GM18511 (cell line): ENCODE results near the gene ZNF507.
"Not testable (repeated sequence)": the region's sequence is repeated elsewhere in the genome, so short reads cannot be mapped to it uniquely, and the experiment has no call there.

Experiments used
- ATAC-seq: cut with Tn5 transposase; IDR thresholded peaks from one replicate; pipeline ENCODE4 v1.9.1; 2021; ENCODE audit warnings: mild to moderate bottlenecking, moderate library complexity; ENCODE audit not compliant: unreplicated experiment

ZNF507 gene

DNA sequence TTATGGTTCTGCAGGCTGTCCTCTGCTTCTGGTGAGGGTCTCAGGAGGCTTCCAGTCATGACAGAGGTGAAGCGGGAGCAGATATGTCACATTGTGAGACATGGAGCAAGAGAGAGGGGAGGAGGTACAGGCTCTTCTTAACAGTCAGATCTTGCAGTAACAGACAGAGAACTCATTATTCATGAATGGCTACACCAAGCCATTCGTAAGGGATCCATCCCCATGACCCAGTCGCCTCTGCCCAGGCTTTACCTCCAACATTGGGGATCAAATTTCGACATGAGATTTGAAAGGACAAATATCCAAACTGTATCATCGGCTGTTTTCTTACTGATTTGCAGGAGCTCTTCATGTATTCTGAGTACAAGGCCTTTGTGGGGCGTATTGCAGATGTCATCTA is 21.7 kb downstream of the ZNF507 start:
- ATAC-seq: no peak

DNA sequence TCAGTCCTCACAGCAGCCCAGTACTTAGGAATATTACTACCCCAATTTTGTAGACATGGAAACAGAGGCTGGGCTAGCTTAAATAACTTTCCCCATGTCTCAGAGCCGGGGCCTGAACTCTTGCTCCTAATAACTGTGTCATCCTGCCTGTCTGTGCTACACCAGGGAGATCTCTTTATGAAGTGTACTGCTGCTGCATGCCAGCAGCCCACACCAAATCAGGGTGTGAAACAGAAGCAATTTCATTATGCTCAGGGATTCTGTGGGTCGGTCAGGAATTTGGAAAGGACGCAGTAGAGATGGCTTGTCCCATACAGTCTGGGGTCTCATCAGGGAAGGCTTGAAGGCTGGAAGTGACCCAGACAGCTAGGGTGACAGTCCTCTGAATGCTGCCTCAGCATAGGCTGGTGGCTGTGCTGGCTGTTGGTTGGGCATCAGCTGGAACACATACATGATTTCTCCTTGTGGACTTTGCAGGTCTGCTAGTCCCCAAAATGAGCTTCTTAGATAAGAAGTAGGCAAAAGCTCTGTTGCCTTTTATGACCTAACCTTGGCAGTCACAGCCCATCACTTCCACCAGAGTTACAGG is 22.6 kb downstream of the ZNF507 start:
- no peak for ATAC-seq

DNA sequence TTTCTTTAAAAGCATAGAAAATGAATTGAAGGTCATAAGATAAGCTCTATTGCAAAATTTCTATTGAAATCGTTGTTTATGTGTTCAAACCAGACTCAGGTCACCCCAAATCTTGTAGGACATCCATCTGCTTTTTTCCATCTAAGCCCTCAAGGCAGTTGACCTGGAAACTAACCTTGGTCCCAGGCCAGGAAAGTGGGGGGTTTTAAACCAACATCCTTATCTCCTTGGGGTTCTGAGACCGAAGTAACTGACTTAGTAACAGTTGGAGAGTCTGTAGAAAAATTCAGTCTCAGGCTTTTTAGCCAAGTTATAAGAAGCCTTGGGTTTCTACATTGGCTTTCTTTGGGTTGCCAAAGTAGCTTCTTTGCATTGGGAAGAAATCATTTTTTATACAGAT is 23.4 kb downstream of the ZNF507 start:
- no peak for ATAC-seq

DNA sequence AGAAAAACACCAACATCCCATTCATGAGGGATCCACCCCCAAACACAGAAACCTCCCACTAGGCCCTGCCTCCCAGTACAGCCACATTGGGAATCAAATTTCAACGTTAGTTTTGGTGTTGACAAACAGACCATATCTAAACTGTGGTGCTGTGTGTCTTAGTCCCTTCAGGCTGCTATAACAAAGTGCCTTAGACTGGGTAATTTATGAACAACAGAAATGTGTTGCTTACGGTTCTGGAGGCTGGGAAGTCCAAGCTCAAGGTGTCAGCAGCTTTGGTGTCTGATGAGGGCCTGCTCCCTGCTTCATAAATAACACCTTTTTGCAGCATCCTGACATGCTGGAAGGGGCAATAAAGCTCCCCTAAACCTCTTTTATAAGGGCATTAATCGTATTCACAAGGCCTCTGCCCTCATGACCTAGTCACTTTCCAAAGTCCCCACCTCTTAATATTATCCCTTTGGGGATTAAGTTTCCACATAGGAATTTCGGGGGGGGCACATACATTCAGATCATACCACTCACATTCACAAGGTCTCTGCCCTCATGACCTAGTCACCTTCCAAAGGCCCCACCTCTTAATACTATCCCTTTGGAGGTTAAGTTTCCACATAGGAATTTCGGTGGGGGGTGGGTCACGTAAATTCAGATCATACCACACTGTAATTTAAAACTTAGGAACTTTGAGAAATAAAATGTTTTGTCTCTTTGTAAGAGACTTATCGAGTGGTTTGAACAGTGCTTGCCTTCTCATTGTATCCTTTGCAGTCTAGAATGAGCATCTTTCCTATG is 27.5 kb downstream of the ZNF507 start:
- ATAC-seq: no peak

DNA sequence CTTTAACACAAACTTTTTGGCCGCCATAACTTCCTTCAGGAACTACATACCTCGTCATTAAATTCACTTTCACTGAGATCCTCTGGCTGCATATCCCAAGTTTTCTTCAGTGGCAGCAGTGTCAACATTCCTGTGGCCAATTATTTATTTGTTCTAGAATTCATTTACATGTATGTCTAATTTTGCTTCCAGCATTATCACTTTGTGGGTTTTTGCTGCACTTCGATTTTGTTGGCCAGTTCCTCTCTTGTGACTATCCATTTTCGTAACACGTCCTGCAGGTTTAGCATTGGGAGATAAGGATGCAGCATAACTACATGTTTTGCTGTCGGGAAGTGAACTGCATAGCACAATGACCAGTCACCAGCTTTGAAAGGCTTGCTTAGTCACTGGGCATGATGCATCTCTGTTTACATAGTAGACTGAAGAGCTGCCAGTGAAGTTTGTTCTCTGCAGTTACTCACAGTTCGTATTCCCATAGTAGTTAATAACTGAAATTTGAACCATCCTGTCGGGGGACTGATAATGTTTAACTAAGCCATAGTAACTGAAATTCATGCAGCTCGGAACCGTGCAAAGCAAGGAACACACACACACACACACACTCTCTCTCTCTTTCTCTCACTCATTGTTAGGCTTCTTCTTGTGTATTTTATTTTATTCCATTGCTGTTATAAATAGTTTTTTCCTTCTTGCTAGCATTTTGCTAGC is 28.3 kb downstream of the ZNF507 start:
- ATAC-seq: no peak

DNA sequence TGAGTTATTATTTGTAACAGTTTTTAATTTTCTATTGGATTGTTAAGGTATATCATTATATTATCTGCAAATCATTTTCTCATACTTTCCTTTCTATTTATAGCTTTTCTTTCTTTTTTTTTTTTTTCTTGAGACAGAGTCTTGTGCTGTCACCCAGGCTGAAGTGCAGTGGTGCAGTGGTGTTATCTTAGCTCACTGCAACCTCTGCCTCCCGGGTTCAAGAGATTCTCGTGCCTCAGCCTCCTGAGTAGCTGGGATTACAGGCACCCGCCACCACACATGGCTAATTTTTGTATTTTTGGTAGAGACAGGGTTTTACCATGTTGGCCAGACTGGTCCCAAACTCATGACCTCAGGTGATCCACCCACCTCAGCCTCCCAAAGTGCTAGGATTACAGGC is 29.0 kb downstream of the ZNF507 start:
- ATAC-seq: not testable (repeated sequence)

DNA sequence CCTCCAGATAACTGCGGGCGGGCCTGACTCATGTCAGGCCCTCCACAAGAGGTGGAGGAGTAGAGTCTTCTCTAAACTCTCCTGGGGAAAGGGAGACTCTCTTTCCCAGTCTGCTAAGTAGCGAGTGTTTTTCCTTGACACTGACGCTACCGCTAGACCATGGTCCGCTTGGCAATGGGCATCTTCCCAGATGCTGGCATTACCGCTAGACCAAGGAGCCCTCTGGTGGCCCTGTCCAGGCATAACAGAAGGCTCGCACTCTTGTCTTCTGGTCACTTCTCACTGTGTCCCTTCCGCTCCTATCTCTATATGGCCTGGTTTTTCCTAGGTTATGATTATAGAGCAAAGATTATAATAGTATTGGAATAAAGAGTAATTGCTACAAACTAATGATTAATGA is 31.7 kb downstream of the ZNF507 start:
- ATAC-seq: not testable (repeated sequence)

DNA sequence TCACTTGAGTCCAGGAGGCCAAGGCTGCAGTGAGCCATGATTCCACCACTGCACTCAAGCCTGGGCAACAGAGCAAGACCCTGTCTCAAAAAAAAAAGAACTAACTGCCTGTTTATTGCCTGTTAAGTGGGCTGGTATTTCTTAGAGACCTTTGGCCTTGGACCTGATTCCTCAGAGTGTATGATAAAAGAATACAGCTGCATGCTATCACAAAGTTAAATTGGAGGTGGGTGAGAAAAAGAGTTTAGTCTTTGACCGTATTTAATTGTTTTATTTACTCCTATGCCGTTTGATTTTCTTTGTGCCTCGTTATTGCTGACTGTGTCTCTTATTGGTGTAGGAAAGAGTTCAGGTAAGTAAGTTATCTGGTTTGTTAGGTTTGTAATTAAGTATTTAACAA is 34.9 kb downstream of the ZNF507 start:
- ATAC-seq: no peak

DNA sequence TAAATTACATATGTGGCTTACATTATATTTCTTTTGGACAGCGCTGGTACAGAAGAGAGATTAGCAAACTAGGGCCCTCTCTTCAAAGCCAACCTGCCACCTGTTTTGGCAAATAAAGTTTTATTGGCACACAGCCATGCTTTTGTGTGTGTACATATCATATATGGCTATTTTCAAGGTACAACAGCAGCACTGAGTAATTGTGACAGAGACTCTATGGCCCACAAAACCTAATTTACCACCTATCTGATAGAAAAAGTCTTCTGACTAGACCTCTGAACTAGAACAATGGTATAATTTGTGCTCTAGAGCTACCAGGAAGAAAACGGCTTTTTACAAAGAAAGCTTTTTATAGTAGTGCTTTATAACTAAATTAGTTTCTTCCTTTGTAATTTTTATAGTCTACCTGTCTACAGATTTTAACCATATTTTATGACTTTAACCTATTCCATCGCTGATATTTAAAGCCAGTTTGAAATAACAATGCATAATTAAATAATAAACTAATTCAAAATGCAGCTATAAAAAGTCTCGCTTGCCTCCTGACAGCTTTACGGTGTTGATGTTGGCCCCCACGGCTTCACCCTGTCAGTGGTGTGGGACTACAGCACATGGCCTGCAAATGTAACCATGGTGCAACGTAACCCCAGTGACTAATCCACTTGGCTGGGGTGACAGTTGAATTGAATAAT is 42.4 kb downstream of the ZNF507 start:
- ATAC-seq: no peak

DNA sequence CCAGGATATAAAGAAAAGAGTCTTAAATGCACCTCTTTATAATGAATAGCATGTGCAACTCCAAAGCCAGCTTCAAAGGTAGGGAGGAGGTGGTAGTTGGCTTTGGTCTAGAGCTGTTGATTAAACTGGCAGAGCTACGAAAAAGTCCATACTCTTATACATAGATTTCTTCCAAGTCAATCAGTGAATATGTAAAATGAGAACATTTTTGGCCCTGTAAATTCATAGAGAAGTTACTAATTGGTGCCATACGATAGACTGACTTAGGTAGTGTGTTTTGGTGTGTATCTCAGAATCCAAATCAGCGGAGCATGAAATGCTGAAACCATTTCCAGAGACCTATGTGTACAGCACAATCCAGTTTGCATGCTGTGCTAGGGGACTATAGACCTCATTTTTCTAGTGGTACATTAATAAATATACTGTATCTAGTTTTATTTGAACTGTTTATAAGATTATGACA is 43.0 kb downstream of the ZNF507 start:
- ATAC-seq: no peak

DNA sequence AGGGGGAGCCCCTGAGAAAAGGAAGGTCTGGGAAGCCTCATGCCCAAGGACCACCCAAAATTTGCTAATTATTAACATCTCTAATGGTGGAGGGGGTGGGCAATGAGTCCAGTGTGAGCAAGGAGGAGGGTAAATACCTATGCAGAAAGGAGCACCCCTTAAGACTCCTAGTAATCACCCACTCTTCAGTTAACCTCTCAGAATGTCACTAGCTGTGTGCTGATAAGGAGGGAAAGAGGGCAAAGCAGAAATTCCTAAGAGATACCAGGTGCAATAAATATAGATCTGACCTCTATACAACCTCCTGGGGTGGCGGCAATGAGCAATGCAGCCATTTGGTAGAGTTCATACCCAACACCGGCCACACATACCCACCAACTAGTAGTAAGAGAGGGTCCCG is 47.5 kb downstream of the ZNF507 start:
- ATAC-seq: no peak

DNA sequence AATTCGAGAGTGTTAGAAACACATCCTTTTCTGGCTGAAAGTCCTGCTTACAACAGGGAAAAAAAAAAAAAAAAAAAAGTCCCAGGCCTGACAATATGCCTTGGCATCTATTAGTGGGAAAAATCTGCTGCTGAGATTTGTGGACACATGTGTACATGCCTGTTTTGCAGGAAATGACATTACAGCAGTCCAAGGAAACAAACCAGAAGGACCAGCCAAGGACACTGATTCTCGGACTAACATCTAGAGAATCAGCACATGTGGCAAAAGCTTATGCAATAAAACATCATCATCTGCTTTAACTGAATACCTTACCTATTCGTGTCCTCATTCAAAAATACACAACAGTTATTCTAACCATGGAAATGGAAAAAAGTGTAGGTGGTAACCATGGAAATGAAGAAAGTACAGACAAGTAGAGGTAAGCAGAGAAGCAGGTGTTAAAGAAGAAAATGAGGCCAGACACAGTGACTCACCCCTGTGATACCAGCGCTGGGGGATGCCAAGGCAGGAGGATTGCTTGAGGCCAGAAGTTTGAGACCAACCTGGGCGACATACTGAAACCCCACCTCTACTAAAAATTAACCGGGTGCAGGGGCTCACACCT is 50.7 kb downstream of the ZNF507 start:
- ATAC-seq: no peak

DNA sequence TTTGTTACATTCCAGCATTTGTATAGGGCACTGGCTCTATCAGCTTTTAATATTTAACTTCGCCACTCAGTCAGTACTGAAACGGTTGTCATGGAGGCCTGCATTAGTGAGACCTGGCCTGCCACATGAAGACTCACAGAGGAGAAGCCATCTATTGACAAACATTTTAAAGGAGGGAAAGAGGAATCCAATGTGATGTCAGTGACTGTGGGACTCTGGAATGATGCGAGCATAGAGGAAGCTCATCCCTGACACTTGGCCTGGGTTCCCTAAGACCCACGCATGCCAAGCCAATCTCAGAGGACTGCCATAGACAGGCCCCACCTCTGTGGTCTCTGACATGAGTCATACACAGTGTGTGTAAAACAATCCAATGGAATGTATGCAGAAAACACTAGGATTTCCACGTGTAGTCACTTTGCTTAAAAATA is 52.3 kb downstream of the ZNF507 start:
- no peak for ATAC-seq

DNA sequence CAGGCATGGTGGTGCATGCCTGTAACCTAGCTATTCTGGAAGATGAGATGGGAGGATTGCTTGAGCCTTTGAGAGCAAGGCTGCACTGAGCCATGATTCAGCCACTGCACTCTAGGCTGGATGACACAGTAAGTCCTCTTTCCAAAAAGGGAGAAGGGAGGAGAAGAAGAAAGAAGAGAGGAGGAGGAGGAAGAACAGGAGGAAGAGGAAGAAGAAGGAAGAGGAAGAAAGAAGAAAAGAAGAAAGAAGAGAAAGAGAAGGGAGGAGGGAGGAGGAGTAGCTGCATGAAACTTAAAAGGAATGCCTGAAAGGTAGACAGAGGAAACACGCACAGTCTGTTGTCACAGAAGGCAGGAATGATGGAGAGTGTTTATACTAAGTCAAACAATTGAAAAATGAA is 56.6 kb downstream of the ZNF507 start:
- no peak for ATAC-seq

DNA sequence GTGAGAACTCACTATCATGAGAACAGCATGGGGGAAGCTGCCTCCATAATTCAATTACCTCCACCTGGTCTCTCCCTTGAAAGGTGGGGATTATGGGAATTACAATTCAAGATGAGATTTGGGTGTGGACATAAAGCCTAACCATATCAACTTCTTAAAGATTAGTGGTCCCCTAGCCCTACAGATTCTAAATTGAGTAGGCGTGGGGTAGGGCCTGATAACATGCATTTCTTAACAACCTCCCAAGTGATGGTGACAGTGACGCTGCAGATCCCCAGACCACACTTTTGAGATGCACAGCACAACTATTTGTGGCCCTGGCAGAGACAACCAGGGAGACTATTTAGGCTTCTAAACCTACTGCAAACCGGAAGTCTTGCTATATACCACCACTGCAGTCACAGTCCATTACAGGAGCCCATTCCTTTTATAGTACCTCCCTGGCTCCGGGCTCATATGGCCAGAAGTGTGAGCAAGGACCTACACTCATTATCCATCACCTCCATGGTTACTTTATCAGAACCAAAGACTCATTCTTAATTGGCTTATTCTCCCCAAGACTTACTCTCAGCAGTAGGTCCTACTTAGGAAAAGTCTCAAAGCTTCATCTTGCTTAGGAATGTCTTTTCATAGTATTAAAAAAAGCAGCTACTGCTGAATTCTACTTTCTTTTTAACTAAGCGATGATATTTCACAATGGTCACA is 58.0 kb downstream of the ZNF507 start:
- no peak for ATAC-seq

DNA sequence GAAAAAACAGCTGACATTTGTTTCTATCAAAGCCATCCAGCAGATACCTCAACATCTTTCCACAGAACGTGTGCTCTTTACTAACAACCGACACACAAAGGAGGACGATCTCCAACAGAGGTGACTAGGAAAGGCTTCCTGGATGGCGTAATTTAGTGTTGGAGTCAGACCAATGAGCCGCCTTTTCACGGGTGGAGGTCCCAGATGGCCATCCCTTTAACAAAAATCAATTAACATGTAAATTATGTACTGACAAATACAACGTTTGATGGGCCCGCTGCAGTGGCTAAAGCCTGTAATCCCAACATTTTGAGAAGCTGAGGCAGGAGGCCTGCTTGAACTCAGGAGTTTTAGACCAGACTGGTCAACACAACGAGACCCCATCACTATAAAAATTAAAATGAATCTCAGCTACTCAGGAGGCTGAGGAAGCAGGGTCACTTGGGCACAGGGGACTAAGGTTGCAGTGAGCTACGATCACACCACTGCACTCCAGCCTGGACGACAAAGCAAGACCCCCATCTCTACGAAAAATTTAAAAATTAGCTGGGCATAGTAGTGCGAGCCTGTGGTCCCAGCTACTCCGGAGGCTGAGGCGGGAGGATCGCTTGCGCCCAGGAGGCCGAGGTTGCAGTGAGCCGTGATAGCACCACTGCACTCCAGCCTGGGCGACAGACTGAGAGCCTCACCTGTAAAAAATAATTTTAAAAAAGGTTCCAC is 59.0 kb downstream of the ZNF507 start:
- ATAC-seq: no peak

DNA sequence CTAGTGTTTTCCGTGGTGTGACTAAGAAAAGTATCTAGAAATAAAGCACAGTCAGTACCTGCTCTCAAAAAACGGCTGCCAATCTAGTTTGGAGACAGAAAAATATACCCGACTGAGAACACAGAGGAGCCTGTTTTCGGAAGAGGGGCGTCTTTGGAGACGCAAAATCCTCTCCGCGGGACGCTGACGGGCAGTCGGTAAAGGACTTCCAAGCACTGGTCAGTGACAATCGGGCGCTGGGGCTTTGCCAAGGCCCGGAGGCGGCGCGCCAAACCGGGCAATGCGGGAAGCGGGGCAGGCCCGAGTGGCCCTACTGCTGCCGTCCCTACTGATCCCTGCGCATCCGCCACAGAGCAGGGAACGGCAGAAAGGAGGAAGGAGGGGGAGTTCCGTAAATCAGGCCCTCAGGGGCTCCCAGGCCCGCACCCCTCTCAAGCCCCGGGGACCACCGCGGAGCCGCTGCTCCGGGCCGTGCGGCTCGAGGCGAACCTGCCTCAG is 59.6 kb downstream of the ZNF507 start:
- peak; percentile 22 for ATAC-seq

DNA sequence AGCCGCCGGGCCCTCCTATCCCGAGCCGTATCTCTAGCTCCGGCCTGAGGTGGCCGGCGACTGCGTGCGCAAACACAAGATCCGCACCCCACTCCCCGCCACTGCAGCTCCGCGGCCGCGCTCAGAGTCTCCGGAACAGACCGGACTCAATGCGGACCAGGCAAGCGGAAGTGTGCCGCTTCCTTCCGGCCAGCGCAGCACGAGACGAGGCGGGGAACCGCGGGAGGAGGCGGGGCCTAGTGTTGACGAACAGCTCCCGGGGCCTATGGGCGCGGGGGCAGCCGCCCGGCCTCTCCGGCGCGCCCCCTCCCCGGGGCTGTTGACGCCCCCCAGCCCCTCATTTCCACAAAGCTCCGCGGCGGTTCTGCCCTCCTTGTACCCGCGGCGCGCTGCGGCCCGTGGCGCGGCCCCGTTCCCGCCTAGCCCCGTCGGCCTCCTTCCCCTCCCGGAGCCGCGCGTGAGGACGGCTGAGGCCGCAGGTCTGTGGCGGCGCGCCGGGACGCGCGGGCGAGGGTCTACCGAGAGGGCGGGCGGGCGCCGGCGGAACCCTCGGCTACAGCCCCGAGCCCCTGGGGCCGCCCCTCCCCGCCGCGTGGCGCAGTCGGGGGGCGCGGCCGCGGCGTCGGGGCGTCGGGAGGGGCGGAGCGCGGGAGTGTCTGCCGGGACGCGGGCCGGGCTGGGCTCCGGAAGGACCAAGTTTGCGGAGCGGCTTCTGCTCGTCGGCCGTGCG is 60.2 kb downstream of the ZNF507 start, which contains the start of gene DPY19L3:
Gene DPY19L3 (plus strand): TSS at position 340 of the 730 bp plus-strand sequence. CDS start 2,484 bp downstream, outside the sequence.
- peak; percentile 97 for ATAC-seq
